M059J (cell line): ENCODE data around the gene PDE4D. TPM values are rescaled to one million over a fixed set of nuclear protein-coding genes. Genes with fewer than 3 reads are reported as not detected.
"Not testable (repeated sequence)": the region's sequence is repeated elsewhere in the genome, so short reads cannot be mapped to it uniquely, and the experiment has no call there.

Experiments used
- DNase-seq: peaks from one replicate; pipeline ENCODE4 v3.0.0-alpha.2; 2012; ENCODE audit warnings: low read depth
- total RNA-seq: library from RNA; depleted of rRNA; stranded (reverse); fragments of >200 nt; shearing (Covaris generic); gene quantifications from 2 replicates; pipeline ENCODE4 v1.2.3, GENCODE V29; 2014

Gene PDE4D
- total RNA-seq, 1 experiment from 2014 or later, result 14.9 TPM

- no peak for DNase-seq
These were observed 189.7 kb downstream of the PDE4D start for GRCh38 chr5:59703789-59704188.

GRCh38 chr5:59698207-59699178, 195.0 kb downstream of the PDE4D start:
- no peak for DNase-seq

GRCh38 chr5:59694411-59694810, 199.1 kb downstream of the PDE4D start:
- DNase-seq, result no peak

GRCh38 chr5:59693492-59694309, 199.8 kb downstream of the PDE4D start:
- DNase-seq, result peak; percentile 24

GRCh38 chr5:59685793-59686192, 207.7 kb downstream of the PDE4D start:
- DNase-seq, result no peak

- DNase-seq, result no peak
These were observed 208.4 kb downstream of the PDE4D start for GRCh38 chr5:59685191-59685530.

GRCh38 chr5:59684388-59685190, 208.9 kb downstream of the PDE4D start:
- DNase-seq, result no peak

- DNase-seq, result no peak
These were observed 210.2 kb downstream of the PDE4D start for GRCh38 chr5:59683311-59683710.

- no peak for DNase-seq
These were observed 211.0 kb downstream of the PDE4D start for GRCh38 chr5:59682542-59682941.

GRCh38 chr5:59678943-59679342, 214.6 kb downstream of the PDE4D start:
- DNase-seq, result no peak

GRCh38 chr5:59674763-59675162, 218.8 kb downstream of the PDE4D start:
- no peak for DNase-seq

GRCh38 chr5:59673438-59674058, 220.0 kb downstream of the PDE4D start:
- peak; percentile 61 for DNase-seq

- DNase-seq, result no peak
These were observed 227.0 kb downstream of the PDE4D start for GRCh38 chr5:59666440-59667068.

GRCh38 chr5:59665832-59666203, 227.7 kb downstream of the PDE4D start:
- not testable (repeated sequence) for DNase-seq

- no peak for DNase-seq
These were observed 228.3 kb downstream of the PDE4D start for GRCh38 chr5:59665086-59665831.

GRCh38 chr5:59661954-59662615, 231.4 kb downstream of the PDE4D start:
- peak; percentile 80 for DNase-seq

- DNase-seq, result peak; percentile 27
These were observed 232.2 kb downstream of the PDE4D start for GRCh38 chr5:59661311-59661710.

GRCh38 chr5:59660737-59661136, 232.8 kb downstream of the PDE4D start:
- DNase-seq, result peak; percentile 56

GRCh38 chr5:59656351-59657254, 236.9 kb downstream of the PDE4D start:
- peak; percentile 43 for DNase-seq
